Liver (tissue), 3 donors: ENCODE measurements around the gene PCDHGB2.
"Not testable (repeated sequence)": the region's sequence is repeated elsewhere in the genome, so short reads cannot be mapped to it uniquely, and the experiment has no call there.

Experiments used
- FOXA1 ChIP-seq: IDR thresholded peaks from 2 replicates; pipeline ENCODE4 v1.6.1; 2016; ENCODE audit warnings: antibody characterized with exemption
- GABPA ChIP-seq, 2 donors: IDR thresholded peaks in 1 of 2; conservative IDR thresholded peaks in 1 of 2; 2 replicates each; pipeline ENCODE4 v1.6.1; 2016; ENCODE audit warnings: antibody characterized with exemption in 2 of 2, mild to moderate bottlenecking in 1 of 2, moderate library complexity in 1 of 2
- RAD21 ChIP-seq, 2 donors: IDR thresholded peaks; 2 replicates each; pipeline ENCODE4 v1.6.1; 2016; ENCODE audit warnings: antibody characterized with exemption in 2 of 2, mild to moderate bottlenecking in 2 of 2
- TAF1 ChIP-seq: conservative IDR thresholded peaks from 2 replicates; pipeline ENCODE4 v1.6.1; 2016; ENCODE audit warnings: antibody characterized with exemption, mild to moderate bottlenecking
- TF ChIP-seq, protein P1 (sequence below): fragments of 150-350 bp; IDR thresholded peaks from 2 replicates; pipeline ENCODE4 v1.5.1; 2017; ENCODE audit warnings: improper control_type of control experiment, low read depth, low read length; ENCODE audit not compliant: missing input control
- TF ChIP-seq, protein P2 (sequence below): IDR thresholded peaks from 2 replicates; pipeline ENCODE4 v1.6.1; 2016; ENCODE audit warnings: antibody characterized with exemption
- TF ChIP-seq, protein P3 (sequence below): IDR thresholded peaks from 2 replicates; pipeline ENCODE4 v1.6.1; 2016; ENCODE audit warnings: antibody characterized with exemption, mild to moderate bottlenecking
- donor health status: healthy.
- donor health status: healthy.

DNA sequence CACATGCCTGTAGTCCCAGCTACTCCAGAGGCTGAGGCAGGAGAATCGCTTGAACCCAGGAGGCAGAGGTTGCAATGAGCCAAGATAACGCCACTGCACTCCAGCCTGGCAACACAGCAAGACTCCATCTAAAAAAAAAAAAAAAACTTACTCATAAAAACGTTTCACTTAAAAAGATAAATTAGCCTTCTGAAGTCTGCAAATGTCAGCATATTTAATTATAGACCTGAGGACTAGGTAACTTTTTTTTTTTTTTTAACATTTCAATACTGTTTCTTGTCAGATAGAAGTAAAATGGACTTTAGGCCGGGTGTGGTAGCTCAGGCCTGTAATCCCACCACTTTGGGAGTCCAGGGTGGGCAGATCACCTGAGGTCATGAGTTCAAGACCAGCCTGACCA is 42.8 kb upstream of the PCDHGB2 start:
- TF ChIP-seq, protein P1, sequence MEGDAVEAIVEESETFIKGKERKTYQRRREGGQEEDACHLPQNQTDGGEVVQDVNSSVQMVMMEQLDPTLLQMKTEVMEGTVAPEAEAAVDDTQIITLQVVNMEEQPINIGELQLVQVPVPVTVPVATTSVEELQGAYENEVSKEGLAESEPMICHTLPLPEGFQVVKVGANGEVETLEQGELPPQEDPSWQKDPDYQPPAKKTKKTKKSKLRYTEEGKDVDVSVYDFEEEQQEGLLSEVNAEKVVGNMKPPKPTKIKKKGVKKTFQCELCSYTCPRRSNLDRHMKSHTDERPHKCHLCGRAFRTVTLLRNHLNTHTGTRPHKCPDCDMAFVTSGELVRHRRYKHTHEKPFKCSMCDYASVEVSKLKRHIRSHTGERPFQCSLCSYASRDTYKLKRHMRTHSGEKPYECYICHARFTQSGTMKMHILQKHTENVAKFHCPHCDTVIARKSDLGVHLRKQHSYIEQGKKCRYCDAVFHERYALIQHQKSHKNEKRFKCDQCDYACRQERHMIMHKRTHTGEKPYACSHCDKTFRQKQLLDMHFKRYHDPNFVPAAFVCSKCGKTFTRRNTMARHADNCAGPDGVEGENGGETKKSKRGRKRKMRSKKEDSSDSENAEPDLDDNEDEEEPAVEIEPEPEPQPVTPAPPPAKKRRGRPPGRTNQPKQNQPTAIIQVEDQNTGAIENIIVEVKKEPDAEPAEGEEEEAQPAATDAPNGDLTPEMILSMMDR, result not testable (repeated sequence)
- not testable (repeated sequence) for TF ChIP-seq FOXA1; RAD21 (IDR thresholded peaks at IDR 0.05); GABPA (IDR thresholded peaks at IDR 0.05 in 1 of 2, conservative IDR thresholded peaks at IDR 0.05 in 1 of 2); TAF1
- TF ChIP-seq, protein P2, sequence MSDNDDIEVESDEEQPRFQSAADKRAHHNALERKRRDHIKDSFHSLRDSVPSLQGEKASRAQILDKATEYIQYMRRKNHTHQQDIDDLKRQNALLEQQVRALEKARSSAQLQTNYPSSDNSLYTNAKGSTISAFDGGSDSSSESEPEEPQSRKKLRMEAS, result not testable (repeated sequence)
- TF ChIP-seq, protein P3, sequence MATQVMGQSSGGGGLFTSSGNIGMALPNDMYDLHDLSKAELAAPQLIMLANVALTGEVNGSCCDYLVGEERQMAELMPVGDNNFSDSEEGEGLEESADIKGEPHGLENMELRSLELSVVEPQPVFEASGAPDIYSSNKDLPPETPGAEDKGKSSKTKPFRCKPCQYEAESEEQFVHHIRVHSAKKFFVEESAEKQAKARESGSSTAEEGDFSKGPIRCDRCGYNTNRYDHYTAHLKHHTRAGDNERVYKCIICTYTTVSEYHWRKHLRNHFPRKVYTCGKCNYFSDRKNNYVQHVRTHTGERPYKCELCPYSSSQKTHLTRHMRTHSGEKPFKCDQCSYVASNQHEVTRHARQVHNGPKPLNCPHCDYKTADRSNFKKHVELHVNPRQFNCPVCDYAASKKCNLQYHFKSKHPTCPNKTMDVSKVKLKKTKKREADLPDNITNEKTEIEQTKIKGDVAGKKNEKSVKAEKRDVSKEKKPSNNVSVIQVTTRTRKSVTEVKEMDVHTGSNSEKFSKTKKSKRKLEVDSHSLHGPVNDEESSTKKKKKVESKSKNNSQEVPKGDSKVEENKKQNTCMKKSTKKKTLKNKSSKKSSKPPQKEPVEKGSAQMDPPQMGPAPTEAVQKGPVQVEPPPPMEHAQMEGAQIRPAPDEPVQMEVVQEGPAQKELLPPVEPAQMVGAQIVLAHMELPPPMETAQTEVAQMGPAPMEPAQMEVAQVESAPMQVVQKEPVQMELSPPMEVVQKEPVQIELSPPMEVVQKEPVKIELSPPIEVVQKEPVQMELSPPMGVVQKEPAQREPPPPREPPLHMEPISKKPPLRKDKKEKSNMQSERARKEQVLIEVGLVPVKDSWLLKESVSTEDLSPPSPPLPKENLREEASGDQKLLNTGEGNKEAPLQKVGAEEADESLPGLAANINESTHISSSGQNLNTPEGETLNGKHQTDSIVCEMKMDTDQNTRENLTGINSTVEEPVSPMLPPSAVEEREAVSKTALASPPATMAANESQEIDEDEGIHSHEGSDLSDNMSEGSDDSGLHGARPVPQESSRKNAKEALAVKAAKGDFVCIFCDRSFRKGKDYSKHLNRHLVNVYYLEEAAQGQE, result not testable (repeated sequence)
